ENCODE results near the gene MRPL9.

MRPL9 gene

DNA sequence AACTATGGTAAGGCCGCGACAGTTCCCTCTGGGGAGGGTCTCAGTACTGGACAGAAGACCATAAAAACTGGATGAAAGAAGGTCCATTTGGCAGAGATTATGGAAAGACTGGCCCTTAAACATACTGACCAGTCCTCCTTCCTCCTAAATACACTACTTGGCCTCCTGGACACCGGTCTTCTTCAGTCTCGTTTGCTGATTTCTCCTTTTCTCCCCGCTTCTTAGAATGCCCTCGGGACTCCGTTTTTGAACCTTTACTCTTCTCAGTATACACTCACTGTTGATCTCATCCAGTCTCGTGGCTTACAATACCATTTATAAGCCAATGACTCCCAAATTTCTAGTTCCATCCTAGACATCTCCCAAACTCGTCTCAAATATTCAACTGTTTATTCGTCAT, 694 bp upstream of the MRPL9 start:
- Histone ChIP-seq H3K27me3 (ENCODE audit: low read length) (no peaks in the 10 kb centered on the region), H3K4me2 (ENCODE audit: low read depth, low read length, poor library complexity, severe bottlenecking) (peak overlapping the region; percentile 94)

DNA sequence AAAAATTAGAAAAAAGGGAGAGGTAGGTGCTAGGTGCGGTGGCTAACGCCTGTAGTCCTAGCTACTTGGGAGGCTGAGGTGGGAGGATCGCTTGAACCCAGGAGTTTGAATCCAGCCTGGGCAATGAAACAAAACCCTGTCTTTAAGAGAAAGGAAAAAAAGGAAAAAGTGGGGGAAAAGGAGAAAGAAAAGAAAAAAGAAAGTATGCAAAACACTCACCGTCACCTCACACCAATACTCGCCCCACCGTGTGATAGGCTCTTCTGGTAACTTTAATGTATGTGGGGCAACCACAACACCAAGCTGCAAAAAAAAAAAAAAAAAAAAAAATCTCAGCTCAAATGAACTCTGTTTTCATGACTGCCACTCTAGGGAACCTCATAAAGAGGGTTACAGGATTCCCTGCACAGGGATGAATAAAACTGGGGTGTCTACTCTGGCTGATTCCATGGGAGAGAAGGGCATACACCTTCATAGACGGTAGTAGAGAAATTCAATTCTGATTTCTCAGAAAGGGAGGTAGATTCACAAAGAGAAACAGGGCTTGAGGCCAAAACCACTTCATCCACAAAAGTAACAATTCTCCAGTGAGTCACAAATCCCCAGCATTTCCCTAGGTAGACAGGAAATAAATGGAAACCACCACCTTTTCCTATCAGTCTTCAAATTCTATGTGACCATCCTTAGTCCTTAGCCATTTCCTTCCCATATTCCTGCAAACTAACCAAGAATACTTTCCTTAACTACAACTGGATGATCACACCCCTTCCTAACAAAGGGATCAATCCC, 2.5 kb downstream of the MRPL9 start:
- Histone ChIP-seq H3K79me2 (ENCODE audit: insufficient read depth, low read length) (no peaks in the 10 kb centered on the region), H3K36me3 (ENCODE audit: low read length) (peaks cover 6% of the 10 kb centered on the region), H3K27me3 (ENCODE audit: low read length) (no peaks in the 10 kb centered on the region), H3K4me2 (ENCODE audit: low read depth, low read length, poor library complexity, severe bottlenecking) (no peak overlapping the region), H3K9me3 (ENCODE audit: insufficient read depth, low read length) (no peaks in the 10 kb centered on the region), H2AFZ (ENCODE audit: low read depth, low read length, severe bottlenecking) (no peak overlapping the region), H3F3A (ENCODE audit: insufficient read depth) (peaks cover 3% of the 10 kb centered on the region; the same call in 1 of the 2 replicates), H4K20me1 (ENCODE audit: low read depth, low read length) (no peaks in the 10 kb centered on the region), H3K9ac (ENCODE audit: low read length) (no peak overlapping the region), H3K27ac (ENCODE audit: low read depth, low read length) (no peak overlapping the region), H3K9me2 (replicated peaks; ENCODE audit: insufficient read depth, low read length) (no peaks in the 10 kb centered on the region), H3K4me3 (ENCODE audit: insufficient read depth, low read length, poor library complexity, severe bottlenecking) (no peak overlapping the region)
- TF ChIP-seq, protein P1, sequence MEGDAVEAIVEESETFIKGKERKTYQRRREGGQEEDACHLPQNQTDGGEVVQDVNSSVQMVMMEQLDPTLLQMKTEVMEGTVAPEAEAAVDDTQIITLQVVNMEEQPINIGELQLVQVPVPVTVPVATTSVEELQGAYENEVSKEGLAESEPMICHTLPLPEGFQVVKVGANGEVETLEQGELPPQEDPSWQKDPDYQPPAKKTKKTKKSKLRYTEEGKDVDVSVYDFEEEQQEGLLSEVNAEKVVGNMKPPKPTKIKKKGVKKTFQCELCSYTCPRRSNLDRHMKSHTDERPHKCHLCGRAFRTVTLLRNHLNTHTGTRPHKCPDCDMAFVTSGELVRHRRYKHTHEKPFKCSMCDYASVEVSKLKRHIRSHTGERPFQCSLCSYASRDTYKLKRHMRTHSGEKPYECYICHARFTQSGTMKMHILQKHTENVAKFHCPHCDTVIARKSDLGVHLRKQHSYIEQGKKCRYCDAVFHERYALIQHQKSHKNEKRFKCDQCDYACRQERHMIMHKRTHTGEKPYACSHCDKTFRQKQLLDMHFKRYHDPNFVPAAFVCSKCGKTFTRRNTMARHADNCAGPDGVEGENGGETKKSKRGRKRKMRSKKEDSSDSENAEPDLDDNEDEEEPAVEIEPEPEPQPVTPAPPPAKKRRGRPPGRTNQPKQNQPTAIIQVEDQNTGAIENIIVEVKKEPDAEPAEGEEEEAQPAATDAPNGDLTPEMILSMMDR (IDR thresholded peaks at IDR 0.05; ENCODE audit: insufficient read depth, low read length, poor library complexity, severe bottlenecking): no peak
- TF ChIP-seq EZH2phosphoT487 (conservative IDR thresholded peaks at IDR 0.05; ENCODE audit: low read length): no peak

More for the DNA sequence above, 694 bp upstream of the MRPL9 start:
- peak overlapping the region; percentile 99 for H3K4me3 ChIP-seq (ENCODE audit: insufficient read depth, low read length, poor library complexity, severe bottlenecking)
- peak overlapping the region; percentile 97 for H2AFZ ChIP-seq (ENCODE audit: low read depth, low read length, severe bottlenecking)
- H4K20me1 ChIP-seq (ENCODE audit: low read depth, low read length): no peaks in the 10 kb centered on the region
- H3K9me2 ChIP-seq (replicated peaks; ENCODE audit: insufficient read depth, low read length): no peaks in the 10 kb centered on the region
- no peaks in the 10 kb centered on the region for H3K9me3 ChIP-seq (ENCODE audit: insufficient read depth, low read length)
- H3K79me2 ChIP-seq (ENCODE audit: insufficient read depth, low read length): no peaks in the 10 kb centered on the region
- peak overlapping the region; percentile 83 for H3K9ac ChIP-seq (ENCODE audit: low read length)
- H3K36me3 ChIP-seq (ENCODE audit: low read length): peaks cover 6% of the 10 kb centered on the region
- peak overlapping the region; percentile 57 for H3K27ac ChIP-seq (ENCODE audit: low read depth, low read length)
- H3F3A ChIP-seq (ENCODE audit: insufficient read depth): peaks cover 3% of the 10 kb centered on the region; the same call in 1 of the 2 replicates
- no peak for TF ChIP-seq EZH2phosphoT487 (conservative IDR thresholded peaks at IDR 0.05; ENCODE audit: low read length)
- TF ChIP-seq, protein P1 (IDR thresholded peaks at IDR 0.05; ENCODE audit: insufficient read depth, low read length, poor library complexity, severe bottlenecking): no peak

DNA sequence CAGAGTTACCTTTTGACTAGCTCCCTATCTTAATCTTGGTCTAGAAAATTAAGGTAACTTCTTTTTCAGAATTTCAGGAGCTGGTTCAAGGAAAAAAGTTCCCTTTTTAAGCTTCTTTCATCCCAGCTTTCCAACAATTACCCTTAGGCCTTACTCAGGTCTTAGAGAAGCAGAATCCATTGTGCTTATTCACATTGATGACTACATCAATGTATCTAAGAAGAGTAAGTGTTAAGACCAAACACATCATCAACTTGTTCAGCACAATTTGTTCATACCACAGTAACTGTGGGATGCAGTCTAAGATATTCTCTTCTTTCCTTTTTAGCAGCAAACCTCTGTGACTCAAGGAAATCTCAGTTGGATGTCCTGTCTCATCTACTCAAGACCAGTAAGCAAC, 4.1 kb downstream of the MRPL9 start:
- no peak overlapping the region for H3K9ac ChIP-seq (ENCODE audit: low read length)
- H3K4me2 ChIP-seq (ENCODE audit: low read depth, low read length, poor library complexity, severe bottlenecking): no peak overlapping the region
- H3F3A ChIP-seq (ENCODE audit: insufficient read depth): peaks cover 3% of the 10 kb centered on the region; the same call in 1 of the 2 replicates
- no peaks in the 10 kb centered on the region for H3K9me2 ChIP-seq (replicated peaks; ENCODE audit: insufficient read depth, low read length)
- no peak overlapping the region for H3K4me3 ChIP-seq (ENCODE audit: insufficient read depth, low read length, poor library complexity, severe bottlenecking)
- no peaks in the 10 kb centered on the region for H3K79me2 ChIP-seq (ENCODE audit: insufficient read depth, low read length)
- no peaks in the 10 kb centered on the region for H3K9me3 ChIP-seq (ENCODE audit: insufficient read depth, low read length)
- H3K27ac ChIP-seq (ENCODE audit: low read depth, low read length): no peak overlapping the region
- H2AFZ ChIP-seq (ENCODE audit: low read depth, low read length, severe bottlenecking): no peak overlapping the region
- no peaks in the 10 kb centered on the region for H3K27me3 ChIP-seq (ENCODE audit: low read length)
- no peak for TF ChIP-seq EZH2phosphoT487 (conservative IDR thresholded peaks at IDR 0.05; ENCODE audit: low read length)
- TF ChIP-seq, protein P1 (IDR thresholded peaks at IDR 0.05; ENCODE audit: insufficient read depth, low read length, poor library complexity, severe bottlenecking): no peak
- no peaks in the 10 kb centered on the region for H4K20me1 ChIP-seq (ENCODE audit: low read depth, low read length)
- peaks cover 6% of the 10 kb centered on the region for H3K36me3 ChIP-seq (ENCODE audit: low read length)
